HCT116 (cell line): Measurements from ENCODE around the gene IRGC.

ENCODE experiments used
- CTCF ChIP-seq, 3 experiments: fragments of 200-600 bp in 1 of 3; sonication (generic) in 1 of 3; IDR thresholded peaks in 2 of 3; conservative IDR thresholded peaks in 1 of 3; 2 replicates each; pipeline ENCODE4 v1.5.1; 2012 to 2017; ENCODE audit warnings: low read depth in 2 of 3, low read length in 2 of 3, antibody characterized with exemption in 1 of 3, borderline replicate concordance in 1 of 3, control low read depth in 1 of 3, mild to moderate bottlenecking in 1 of 3, mixed read lengths in 1 of 3, mixed run types in 1 of 3, moderate library complexity in 1 of 3; ENCODE audit not compliant: insufficient read depth in 1 of 3
- EZH2 ChIP-seq: fragments of 200-600 bp; sonication (generic); IDR thresholded peaks from 2 replicates; pipeline ENCODE4 v1.6.1; 2017; ENCODE audit warnings: antibody characterized with exemption, mixed run types
- RAD21 ChIP-seq: IDR thresholded peaks from 2 replicates; pipeline ENCODE4 v1.6.1; 2012; ENCODE audit warnings: low read depth, mild to moderate bottlenecking
- SIN3A ChIP-seq: IDR thresholded peaks from 2 replicates; pipeline ENCODE4 v1.6.1; 2012; ENCODE audit warnings: low read depth
- ZBTB33 ChIP-seq: IDR thresholded peaks from 2 replicates; pipeline ENCODE4 v1.6.1; 2011; ENCODE audit warnings: mild to moderate bottlenecking, low read length, moderate library complexity; ENCODE audit not compliant: insufficient replicate concordance; ENCODE audit errors: extremely low read depth

DNA sequence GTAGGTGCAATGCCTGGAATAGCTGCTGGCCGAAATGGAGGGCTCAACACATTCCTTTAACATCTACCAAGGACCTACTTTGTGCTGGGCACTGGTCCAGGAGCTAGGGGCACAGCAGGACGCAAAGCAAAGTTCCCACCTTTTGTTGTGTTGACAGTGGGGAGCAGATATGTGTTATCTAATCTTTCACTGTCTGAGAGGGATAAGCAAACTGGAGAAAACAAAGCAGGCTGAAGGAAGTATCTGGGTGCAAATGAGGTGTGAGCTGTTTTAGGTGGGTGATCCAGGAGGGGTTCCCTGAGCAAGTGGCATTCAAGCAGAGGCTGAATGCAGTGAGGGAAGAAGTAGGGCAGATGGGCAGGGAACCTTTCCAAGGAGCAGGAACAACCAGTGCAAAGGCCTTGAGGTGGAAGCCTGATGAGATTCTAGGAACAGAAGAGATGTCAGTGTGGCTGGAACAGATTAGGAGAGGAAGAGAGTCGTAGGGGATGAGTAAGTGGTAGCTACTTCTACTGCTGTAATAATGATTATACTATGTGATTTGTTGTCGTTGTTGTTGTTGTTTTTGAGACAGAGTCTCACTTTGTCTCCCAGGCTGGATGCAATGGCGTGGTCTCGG, 43.7 kb upstream of the IRGC start:
- no peak for TF ChIP-seq ZBTB33
- no peak for TF ChIP-seq EZH2
- TF ChIP-seq RAD21 = no peak
- no peak for TF ChIP-seq SIN3A
- TF ChIP-seq CTCF (IDR thresholded peaks at IDR 0.05 in 2 of 3, conservative IDR thresholded peaks at IDR 0.05 in 1 of 3; ENCODE audit: borderline replicate concordance in 1 of 3, insufficient read depth in 1 of 3, low read depth in 2 of 3, low read length in 2 of 3) = no peak
